NCI-H748 (cell line): ENCODE results near the gene ARFGAP1.

Source experiments
- DNase-seq: peaks from one replicate; lab custom pipeline; 2025; ENCODE audit not compliant: unreplicated experiment; lab: John Stamatoyannopoulos, UW

ARFGAP1 gene

GRCh38 chr20:63318391-63319163 lies 46.0 kb downstream of the ARFGAP1 start:
- DNase-seq, result no peak

- no peak for DNase-seq
Observed at GRCh38 chr20:63319164-63320040, 46.8 kb downstream of the ARFGAP1 start.

- DNase-seq, result no peak
Observed at GRCh38 chr20:63320041-63320511, 47.5 kb downstream of the ARFGAP1 start.

GRCh38 chr20:63320616-63321147 lies 48.1 kb downstream of the ARFGAP1 start:
- DNase-seq, result no peak

GRCh38 chr20:63321148-63321831 lies 48.7 kb downstream of the ARFGAP1 start:
- no peak for DNase-seq

GRCh38 chr20:63322146-63322932 lies 49.7 kb downstream of the ARFGAP1 start:
- no peak for DNase-seq

GRCh38 chr20:63322933-63323273 lies 50.3 kb downstream of the ARFGAP1 start:
- no peak for DNase-seq

GRCh38 chr20:63323357-63323981 lies 50.9 kb downstream of the ARFGAP1 start:
- no peak for DNase-seq

- no peak for DNase-seq
Observed at GRCh38 chr20:63325021-63325471, 52.4 kb downstream of the ARFGAP1 start.

GRCh38 chr20:63325554-63326313 lies 53.1 kb downstream of the ARFGAP1 start:
- no peak for DNase-seq

- no peak for DNase-seq
Observed at GRCh38 chr20:63326314-63327230, 54.0 kb downstream of the ARFGAP1 start.

- DNase-seq, result no peak
Observed at GRCh38 chr20:63327231-63327745, 54.7 kb downstream of the ARFGAP1 start.

- DNase-seq, result no peak
Observed at GRCh38 chr20:63328026-63328700, 55.5 kb downstream of the ARFGAP1 start.

GRCh38 chr20:63328718-63329275 lies 56.2 kb downstream of the ARFGAP1 start:
- DNase-seq, result no peak

GRCh38 chr20:63329331-63330083 lies 56.9 kb downstream of the ARFGAP1 start:
- DNase-seq, result no peak

GRCh38 chr20:63330084-63330760 lies 57.6 kb downstream of the ARFGAP1 start:
- DNase-seq, result no peak
